Pons (tissue), 1 donor: ENCODE data around the gene TAF1C.
"Not testable (repeated sequence)": the region's sequence is repeated elsewhere in the genome, so short reads cannot be mapped to it uniquely, and the experiment has no call there.

Experiments
- DNase-seq: peaks from one replicate; pipeline ENCODE4 v3.0.0-alpha.2; 2016; ENCODE audit warnings: low spot score

Gene TAF1C

DNA sequence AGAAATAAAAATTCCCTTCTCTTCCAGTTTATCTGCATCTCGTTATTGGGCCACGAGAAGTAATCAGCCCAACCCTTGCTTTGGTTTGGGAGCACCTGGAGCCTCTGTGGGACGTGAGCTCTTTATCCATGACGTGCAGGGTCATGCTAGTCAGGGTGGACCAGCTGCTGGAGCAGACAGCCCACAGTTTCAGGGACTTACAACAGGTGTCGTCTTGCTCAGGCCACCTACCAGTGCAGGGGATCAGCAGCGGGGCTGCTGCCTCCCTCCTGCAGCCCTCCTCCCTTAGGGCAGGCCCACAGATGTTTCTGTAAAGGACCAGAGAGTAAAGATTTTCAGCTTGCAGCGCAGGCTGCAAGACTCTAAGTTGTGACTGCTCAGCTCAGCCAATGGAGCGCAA lies 21.0 kb upstream of the TAF1C start:
- no peak for DNase-seq

DNA sequence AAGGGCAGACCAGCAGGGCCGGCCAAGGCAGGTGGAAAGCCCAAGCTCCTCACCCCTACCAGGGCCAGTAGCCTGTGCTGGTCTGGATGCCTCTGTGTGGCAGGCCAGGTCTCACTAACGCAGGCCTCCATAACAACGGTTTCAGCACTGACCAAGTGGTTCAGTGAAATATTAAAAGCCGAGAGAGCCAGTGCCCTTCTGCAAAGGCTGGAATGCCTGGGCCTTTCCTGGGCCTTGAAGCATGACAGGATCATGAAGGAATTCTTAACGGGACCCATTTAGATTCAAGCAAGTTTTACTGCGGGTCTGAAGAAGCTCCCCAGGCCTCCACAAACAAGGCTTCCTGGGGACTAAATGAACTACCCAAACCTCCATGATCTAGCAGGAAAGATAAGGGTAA lies 20.4 kb upstream of the TAF1C start:
- no peak for DNase-seq

DNA sequence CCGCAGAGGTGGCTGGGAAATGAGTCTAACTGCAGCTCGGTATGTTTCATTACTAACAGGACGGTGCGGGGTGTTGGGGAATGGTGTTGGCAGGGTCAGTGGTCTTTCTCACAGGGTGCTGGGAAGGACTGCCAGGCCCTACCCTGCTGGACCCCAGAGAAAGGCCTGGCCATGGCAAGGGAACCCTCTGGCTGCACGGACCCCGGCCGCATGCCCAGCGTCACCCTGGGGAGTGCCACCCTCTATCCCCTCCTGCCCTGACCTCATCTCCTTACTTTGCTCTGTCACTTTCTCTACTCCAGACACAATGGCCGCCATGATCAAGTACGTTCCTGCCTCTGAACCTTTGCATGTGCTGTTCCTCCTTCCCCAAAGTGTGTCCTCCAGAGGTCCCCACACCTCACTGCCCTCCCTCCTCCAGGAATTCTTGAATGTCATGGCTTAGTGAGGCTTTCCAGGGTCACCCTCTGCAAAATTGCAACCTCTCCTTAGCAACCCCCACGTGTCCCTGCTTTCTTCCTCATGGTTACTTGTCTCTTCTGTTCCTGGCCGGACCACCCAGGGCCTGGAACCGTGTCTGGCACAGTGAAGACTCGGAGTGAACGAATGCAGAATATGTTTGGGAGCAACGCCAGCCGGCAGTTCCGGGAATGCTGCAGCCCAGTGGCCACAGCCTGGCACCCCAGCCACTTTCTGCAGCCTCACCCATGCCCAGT lies 19.3 kb upstream of the TAF1C start:
- DNase-seq, result no peak

DNA sequence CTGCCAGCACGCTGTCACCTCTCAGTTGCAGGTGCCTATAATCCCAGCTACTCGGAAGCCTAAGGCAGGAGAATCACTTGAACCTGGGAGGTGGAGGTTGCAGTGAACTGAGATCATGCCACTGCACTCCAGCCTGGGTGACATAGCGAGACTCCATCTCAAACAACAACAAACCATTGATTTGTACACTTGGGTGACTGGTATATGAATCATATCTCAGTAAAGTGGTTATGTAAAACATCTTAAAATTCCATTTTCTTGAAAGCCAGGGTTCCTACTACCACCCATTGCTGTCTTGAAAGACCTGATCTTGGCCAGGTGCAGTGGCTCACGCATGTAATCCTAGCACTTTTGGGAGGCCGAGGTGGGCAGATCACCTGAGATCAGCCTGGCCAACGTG lies 18.3 kb upstream of the TAF1C start:
- not testable (repeated sequence) for DNase-seq

DNA sequence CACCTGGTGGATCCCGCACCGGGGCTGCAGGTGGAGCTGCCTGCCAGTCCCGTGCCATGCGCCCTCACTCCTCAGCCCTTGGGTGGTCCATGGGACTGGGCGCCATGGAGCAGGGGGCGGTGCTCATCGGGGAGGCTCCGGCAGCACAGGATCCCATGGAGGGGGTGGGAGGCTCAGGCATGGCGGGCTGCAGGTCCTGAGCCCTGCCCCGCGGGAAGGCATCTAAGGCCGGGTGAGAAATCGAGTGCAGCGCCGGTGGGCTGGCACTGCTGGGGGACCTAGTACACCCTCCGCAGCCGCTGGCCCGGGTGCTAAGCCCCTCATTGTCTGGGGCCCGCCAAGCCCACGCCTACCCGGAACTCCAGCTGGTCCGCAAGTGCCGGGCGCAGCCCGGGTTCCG lies 17.7 kb upstream of the TAF1C start:
- not testable (repeated sequence) for DNase-seq

DNA sequence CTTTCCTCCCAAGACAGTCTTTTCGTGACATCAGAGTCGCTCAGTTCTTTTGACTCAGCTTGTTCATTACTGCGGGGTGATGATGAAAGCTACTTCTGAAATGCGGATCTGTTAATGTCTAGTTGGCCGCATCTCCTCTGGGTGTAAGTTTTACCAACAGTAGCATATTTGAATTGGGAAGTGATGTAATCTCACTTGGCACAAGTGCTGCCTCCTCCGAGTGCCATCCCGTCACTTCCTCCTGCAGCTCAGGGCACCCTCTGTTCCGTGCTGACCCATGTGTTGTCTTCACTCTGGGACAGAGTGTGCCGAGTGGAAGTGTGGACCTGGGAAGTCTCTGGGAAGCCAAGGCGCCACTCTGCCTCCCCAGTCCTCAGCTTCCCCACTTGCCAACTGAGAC lies 13.0 kb upstream of the TAF1C start:
- DNase-seq, result peak; percentile 56

DNA sequence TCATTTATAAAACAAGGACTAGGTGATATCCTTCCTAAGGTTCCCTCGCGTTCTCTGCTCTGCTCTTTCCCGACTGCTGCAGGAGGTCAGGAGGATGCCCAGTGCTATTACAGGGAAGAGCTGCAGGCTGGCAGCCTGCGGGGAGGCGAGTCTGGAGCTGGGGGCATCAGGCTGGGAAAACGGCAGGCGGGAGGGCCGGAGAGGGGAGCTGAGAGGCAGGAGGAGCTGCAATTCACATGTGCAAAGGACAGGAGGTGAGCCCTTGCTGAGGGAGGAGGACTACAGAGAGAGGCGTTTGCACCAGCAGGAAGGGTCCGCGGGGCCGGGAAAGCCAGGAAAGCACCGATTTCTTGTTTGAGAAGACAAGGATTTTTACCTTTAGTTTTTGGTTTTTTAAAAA lies 12.2 kb upstream of the TAF1C start:
- DNase-seq, result no peak

DNA sequence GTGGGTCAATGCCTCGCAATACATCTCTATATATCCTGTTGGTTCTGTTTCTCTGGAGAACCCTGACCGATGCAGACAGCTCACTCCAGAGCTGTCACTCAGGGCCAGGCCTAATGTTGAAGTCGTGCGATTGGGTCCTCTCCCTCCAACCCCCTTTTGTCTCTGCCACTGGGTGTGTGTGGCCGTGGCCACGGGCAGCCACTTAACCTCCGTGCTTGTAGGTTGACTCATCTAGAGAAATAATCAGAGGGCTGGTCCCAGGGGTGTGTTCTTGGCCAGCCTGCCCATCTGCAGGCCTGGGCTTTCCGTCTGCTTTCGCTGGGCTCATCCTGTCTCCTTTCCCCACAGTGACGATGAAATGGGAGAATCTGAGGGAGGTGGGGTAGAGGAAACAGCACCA lies 11.5 kb upstream of the TAF1C start:
- no peak for DNase-seq

DNA sequence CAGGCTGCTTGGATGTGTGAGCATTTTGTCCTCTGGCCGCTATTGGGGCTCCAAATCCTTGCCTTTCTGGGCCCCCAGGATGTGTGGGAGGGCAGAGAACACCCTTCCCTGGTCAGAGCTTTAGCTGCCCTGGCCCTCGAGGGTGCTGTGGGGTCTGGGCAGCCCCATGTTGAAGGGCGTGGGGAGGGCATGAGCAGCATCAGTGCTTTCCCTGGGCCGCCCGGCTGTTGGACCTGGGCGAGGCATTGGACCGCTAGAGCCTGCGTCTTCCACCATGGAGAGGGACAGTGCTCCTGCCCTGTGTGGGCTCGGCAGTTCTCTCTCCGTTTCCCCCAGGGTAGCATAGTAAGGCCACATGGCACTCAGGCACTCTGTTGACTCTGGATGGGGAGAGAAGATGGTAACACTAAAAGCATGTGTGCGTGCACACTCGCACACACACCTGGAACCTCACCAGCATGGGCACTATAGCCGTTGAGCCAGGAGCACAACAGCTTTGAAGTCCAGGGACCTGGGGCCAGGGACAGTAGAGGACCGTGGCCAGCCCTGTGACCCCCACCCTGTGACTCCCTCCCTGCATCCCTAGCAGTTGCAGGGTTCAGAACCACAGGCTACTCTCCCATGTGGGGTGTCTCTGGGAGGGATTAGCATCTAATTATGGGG lies 10.7 kb upstream of the TAF1C start:
- DNase-seq, result no peak

DNA sequence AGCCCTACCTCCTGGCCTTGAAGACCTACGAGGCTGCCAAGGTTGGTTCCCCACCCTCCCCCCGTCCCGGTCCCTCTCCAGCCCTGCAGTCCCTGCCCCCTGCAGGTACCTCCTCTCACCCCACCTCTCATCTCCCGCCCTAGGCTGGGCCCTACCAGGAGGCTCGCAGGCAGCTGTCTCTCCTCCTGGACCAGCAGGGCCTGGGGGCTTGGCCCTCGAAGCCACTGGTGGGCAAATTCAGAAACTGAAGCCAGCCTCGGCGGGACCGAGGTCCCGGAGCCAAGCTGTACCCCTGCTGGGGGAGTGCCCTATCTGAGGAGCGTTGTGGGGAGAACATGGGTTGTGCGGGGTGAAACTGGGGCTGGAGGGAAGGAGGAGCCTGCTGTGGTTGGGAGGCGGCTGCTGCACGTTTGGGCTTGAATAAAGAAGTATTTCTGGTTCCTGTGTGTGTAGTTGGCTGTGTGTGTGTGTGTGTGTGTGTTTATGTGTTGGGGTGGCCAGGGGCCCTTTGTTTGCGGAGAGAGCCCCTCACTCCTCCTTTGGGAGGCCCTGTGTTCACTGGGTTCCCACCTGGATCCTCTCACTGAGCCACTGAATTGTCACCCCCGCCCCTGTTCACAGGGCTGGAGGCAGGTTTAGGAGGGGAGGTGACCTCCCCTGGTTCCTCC lies 10.0 kb upstream of the TAF1C start:
- DNase-seq, result no peak

DNA sequence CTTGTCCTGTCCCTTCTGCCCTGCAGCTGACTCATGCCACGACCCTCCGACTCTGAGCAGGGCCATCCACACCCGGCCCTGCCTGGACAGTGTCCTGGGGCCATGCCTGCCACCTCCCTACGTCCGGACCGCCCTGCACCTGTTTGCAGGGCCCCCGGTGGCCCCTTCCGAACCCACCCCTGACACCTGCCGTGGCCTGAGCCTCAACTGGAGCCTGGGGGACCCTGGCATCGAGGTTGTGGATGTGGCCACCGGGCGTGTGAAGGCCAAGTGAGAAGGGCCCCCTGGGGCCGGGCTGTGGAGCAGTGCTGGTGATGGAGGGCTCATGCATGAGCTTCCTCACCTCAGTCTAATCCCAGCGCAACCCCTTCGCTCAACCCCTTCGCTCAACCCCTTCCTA lies 9.2 kb upstream of the TAF1C start:
- no peak for DNase-seq

DNA sequence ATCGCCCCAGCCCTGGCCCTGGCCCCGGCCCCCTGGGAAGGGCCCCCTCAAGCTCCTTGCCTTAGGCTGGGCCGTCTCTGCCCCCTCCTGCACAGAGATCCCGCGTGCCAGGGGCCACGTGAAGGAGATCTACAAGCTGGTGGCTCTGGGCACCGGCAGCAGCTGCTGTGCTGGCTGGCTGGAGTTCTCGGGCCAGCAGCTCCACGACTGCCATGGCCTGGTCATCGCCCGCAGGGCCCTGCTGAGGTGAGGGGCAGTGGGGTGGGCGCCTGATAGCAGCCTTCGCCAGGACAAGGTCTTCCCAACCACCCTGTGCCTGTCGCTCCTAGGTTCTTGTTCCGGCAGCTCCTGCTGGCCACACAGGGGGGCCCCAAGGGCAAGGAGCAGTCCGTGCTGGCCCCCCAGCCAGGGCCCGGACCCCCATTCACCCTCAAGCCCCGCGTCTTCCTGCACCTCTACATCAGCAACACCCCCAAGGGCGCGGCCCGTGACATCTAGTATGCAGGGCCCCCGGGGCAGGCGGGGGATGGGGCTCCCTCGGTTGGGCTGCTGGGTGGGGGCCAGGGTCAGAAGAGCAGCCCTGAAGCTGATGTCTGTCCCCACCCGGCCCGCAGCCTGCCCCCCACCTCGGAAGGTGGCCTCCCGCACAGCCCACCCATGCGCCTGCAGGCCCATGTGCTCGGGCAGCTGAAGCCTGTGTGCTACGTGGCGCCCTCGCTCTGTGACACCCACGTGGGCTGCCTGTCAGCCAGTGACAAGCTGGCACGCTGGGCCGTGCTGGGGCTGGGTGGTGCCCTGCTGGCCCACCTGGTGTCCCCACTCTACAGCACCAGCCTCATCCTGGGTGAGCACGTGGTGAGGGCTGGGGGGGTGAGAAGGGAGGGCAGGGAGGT lies 8.6 kb upstream of the TAF1C start:
- no peak for DNase-seq

DNA sequence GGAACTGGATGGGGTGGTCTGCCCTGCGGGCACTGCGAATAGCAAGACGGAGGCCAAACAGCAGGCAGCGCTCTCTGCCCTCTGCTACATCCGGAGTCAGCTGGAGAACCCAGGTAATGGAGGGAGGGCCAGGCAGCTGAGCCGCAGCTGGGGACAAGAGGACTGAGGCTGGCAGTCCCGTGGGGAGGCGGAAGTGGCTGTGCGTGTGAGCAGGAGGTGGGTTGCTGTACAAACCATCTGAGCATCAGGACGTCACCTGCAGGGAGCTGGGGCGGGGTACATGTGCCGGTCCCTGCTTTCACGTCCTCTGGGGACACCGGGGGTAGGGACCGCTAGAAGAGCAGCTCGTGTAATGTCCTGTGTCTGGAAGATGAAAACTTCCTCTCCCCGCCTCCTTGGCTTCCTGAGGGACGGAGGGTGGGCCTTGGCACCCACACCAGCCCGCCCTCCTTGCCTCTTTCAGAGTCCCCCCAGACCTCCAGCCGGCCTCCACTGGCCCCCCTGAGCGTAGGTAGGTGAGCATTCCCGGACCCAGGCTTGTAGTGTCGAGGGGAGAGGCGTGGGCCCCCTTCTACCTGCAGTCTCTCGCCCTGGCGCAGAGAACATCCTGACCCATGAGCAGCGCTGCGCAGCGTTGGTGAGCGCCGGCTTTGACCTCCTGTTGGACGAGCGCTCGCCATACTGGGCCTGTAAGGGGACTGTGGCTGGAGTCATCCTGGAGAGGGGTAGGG lies 7.8 kb upstream of the TAF1C start:
- no peak for DNase-seq

DNA sequence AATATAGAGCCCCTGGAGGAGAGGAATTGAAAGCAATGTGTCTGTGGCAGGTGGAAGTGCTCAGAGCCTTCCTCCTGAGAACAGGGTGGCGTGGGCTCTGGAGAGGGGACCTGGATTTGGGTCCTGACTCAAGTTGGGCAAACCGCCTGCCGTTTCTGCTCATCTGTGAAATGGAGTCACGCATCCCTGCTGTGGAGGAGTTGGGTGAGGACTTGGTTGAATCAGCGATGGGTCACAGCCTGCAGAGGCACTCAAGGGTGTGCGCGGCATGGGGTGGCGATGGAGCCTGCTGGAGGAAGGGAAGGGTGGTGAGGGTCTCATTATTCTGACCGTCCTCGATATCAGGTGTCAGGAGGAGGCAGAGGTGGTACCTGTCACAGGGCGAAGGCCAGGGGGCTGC lies 7.2 kb upstream of the TAF1C start:
- no peak for DNase-seq

DNA sequence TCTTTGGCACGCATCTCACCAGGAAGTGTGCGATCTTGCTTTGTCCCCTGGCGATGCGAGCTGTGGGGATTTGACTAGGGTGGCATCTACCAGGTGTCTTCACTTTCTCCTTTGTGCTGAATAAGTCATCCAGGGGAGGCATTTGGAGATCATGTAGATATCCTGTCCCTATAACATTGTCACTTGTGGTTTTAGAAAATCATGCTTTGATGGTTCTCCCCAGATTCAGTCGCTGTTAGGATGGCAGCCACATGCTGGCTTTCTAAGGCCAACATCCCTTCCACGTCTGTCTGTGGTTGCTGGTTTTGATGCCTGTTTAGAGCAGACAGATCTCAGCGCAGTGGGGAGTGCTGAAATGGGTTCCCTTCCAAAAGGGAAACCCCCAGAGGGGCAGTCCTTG lies 6.6 kb upstream of the TAF1C start:
- no peak for DNase-seq

DNA sequence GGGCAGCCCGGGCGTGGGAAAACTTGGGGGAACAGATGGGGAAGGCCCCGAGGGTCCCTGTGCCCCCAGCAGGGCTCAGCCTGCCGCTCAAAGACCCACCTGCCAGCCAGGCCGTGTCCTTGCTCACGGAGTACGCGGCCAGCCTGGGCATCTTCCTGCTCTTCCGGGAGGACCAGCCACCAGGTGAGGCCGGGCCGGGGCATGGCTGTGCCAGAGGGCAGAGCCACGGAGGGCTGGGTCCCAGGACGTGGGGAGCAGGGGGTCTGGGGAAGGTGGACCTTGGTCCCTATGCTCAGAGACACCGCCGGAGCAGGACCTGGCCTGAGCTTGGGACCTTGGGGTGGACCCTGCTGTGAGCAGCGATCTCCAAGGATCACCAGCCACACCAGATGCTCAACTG lies 4.6 kb upstream of the TAF1C start:
- DNase-seq, result no peak

DNA sequence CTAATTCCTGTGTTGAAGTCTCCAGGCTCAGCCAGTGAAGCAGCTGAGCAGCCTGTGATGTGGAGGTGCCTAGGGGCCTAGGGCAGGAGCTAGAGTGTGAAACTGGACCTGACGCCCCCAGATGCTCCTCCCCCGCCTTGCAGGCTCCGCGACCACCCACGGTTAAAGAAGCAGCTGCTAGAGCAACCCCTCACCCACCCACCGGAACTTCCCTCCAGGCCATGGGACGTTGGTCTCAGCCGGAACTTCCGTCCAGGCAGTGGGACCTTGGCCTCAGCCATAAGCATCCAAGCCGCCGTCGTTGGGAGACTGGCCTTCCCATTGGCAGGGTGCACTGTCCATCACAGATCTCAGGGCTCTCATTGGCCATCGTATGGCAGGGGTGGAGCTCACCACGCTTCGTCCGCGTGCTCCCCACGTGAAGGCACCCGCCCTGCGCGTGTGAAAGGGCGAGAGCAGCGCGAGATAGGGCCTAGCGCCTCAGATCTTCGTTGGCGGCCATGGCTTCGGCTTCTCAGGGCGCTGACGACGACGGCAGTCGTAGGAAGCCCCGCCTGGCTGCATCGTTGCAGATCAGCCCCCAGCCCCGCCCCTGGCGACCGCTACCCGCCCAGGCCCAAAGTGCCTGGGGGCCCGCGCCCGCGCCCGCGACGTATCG lies 4.0 kb upstream of the TAF1C start, which contains the start of gene ADAD2:
Gene ADAD2, plus strand, starts transcription at position 427 of the 658 bp plus-strand sequence. Its CDS starts 74 bp downstream, at position 501.
- DNase-seq, result no peak

DNA sequence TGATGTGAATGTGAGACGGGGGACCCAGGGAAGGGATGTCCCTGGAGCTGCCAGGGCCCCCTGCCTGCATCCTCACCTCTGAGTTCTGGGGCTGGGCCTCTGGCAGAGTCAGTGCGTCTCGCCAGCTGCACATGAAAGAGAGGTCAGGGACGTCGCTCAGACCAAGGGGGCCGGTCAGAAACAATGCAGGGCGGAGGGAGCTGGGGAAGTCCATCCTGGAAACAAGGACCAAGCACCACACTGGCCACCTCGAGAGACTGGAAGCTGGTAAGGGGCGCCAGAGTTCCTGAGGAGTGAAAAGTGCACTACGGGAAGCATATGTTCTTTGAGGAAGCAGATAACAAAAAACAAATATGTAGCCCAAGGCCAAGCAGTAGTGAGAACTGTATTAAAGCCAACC lies 2.1 kb downstream of the TAF1C start:
- DNase-seq, result no peak

DNA sequence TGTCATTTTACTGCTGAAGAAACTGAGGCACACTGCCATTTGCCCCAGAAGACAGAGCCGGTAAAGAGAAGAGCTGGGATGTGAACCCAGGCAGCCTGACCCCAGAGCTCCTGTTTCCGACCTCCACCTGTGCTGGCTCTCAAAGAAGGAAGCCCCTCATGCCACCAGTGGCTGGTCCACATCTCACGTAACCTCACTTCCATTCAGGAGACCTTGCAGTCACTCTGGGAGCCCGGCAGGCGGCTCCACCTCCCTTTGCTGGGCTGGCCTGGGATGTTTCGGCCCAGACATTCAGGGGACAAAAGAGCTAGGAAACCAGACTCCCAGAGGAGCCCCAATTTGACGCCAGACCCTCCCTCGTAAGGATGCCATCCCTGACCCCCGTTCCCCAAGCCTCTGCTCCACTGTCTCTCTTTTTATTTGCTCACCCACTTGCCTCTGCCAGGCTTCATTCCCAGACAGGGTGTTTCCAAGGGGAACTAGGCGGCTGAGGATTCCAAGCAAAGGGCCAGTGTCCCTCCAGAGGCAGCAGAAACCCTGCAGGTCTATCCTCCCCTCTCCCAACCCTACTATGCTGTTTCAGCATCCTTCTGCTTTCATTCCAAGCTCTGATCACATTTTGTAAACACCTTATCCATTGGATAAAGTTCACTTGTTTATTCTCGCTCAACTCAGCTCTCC lies 2.8 kb downstream of the TAF1C start:
- peak; percentile 17 for DNase-seq

DNA sequence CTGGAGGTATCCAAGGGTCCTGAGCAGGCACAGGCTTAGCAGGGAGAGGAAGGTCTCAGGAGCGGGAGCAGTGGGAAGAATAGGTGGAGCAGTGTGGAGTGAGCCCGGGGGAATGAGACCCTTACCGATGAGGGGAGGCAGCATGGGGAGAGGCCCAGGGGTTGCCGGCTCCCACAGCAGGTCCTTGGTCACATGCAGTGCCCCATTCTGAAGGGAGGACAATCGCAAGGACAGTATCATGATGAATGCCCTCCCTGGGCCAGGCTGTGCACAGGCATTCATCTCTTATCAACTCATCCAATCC lies 3.3 kb downstream of the TAF1C start:
- no peak for DNase-seq
